D341Med (cell line): ENCODE data around the gene FHOD3.
"Not testable (repeated sequence)": the region's sequence is repeated elsewhere in the genome, so short reads cannot be mapped to it uniquely, and the experiment has no call there.

Experiments
- DNase-seq: peaks from one replicate; pipeline ENCODE4 v3.0.0; 2012; ENCODE audit warnings: low spot score

FHOD3 gene

DNA sequence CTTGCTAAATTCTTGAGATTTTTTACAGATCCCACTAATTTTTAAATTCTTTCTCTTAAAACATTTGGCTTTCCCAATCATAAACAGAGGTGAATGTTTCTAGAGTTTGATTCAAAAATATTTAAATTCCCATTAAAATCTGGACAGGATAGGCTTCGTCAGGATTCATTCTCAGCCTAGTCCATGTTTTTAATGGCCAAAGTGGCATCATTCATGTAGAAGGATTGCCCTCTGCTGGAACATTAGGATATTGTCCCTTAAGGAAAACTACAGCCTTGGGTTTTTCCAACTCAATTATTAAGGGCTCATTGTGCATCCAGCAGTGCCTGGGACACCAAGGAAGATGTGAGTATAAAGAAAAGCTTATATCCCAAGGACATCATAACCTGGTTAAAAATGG lies 459.6 kb downstream of the FHOD3 start:
- peak; percentile 72 for DNase-seq

DNA sequence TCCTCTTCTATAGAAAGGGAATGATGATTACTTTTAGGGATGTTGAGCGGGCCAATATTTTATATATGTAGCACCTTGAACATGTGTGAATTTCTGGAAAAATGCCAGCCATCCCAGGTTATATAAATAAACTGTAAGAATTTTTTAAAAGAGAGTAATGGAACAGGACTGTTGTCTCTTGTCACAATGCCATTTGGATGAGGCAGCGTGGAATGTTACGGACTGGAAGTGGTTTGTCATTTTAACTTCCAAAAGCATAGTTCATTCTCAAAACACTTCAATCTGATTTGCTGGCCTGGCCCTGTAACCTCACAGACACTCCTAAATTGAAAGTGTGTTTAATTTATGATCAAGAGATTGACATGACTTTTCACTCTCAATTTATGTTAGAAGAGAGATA lies 460.5 kb downstream of the FHOD3 start:
- no peak for DNase-seq

DNA sequence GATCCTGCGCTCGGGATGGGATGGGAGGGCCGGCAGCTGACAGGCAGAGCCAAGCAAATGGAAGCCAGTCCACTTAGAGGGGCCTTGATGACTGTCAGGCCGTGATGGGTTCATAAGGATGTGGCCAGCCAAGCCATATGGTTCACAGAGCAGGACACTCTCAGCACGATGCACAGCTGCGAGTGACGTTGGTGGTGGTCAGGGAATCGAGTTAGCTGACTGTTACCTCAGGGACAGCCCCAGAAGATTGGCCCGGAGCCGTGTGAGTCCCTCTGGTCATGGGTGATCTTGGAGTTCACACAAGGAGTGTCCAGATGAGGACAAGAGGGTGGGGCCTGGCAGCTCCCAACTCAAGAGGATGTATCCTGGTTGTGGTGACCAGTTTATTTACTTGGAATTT lies 461.1 kb downstream of the FHOD3 start:
- no peak for DNase-seq

DNA sequence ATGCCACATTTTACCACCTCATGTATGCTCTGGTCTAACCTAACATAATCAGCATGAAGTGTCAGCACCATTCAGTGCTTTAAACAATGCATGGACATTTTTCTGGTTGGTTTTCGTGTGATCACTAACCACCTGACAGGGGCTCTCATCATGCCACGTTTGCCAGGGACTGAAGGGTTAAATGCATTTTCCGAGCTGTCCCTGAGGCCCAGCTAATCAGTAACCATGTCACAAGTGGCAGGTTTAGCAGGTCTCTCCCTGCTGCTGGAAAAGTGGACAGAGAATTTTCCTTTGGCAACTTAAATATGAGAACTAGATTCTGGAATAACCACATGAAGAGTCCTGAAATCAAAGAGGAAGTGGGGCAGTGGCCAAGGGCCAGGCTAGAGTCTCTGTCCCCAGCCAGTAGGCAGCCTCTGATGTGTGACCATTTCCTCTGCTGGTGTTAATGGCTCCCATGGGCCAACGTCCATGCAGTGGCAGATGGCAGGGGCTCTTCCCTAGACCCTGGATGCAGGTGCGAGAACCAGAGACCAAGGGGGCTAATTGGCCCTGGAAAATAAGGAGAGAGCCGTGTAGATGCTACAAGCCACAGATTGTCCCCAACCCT lies 461.8 kb downstream of the FHOD3 start:
- DNase-seq, result no peak

DNA sequence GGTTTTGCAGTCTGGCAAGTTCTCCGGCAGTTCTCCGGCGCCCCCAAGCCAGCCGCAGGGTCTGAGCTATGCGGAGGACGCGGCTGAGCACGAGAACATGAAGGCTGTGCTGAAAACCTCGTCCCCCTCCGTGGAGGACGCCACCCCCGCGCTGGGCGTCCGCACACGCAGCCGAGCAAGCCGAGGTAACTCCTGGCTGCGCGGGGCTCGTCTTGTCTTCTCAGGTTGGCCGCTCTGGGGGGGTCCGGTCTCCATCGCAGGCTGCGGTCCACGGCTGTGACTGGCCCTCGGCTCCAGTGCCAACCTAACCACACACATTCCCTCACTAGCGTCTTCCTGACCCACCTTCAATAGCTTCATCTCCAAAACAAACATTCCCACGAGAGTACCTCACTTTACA lies 463.1 kb downstream of the FHOD3 start:
- no peak for DNase-seq

DNA sequence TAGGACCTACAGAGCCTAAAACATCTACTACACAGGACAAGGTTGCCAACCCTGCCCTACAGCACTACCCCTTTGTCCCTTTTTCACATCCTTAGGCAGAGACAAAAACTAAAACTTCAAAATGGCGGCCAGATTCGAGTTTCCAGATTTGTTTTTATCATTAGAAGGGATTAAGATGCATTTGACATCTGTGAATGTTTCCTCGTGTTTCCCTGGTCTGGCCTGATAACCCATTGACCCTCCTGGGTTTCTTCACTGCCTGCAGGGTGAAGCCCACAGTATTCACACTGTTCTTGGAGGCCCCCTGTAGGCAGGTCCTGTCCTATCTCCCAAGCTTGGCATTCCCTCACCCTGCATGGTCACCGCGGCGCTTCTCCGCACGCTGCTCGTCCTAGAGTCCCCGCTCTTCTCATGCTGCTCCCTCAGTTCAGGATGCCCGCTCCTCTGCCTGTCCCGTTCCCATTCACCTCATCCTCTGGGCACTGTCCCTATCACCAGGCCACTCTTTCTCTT lies 463.7 kb downstream of the FHOD3 start:
- no peak for DNase-seq

DNA sequence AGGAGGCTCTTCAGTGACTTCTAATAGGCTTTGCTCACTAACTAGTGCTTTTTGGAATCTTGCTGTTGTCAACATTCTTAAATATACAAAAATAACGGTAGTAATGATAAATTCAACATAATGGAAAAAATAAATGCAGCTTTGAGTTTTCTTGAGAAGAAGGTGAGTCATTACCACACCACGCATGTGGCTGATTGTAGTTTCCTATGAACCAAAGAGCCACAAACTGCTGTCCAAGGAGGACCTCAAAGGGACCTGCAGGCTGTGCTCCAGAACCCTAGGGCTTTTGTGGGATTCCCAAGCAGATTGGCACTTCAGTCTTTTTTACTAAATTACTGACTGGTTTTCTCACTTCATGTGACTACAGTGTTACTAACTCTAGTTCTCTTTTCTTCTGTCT lies 464.6 kb downstream of the FHOD3 start:
- DNase-seq, result no peak

DNA sequence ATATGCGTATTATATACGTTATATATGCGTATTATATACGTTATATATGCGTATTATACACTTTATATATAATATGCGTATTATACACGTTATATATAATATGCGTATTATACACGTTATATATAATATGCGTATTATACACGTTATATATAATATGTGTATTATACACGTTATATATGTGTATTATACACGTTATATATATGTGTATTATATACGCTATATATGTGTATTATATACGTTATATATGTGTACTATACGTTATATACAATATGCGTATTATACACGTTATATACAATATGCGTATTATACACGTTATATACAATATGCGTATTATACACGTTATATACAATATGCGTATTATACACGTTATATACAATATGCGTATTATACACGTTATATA lies 465.5 kb downstream of the FHOD3 start:
- DNase-seq, result not testable (repeated sequence)

DNA sequence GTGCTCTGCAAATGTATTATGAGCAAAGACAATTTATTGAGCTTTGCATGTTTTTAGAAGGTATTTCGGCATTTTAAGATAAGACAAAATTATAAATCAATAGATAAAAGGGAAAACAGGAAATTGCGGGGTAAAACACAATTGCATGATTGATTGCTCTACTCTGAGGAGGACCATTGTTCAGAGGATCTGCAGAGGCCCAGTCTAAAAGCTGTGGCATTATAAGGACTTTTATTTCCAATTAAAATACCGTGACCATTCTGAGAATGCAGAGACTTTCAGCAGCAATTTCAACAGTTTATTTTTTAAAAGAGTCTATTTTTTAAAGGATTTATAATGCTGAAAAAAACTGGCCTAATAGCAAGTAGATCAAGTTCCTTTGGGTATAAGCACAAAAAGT lies 469.3 kb downstream of the FHOD3 start:
- no peak for DNase-seq

DNA sequence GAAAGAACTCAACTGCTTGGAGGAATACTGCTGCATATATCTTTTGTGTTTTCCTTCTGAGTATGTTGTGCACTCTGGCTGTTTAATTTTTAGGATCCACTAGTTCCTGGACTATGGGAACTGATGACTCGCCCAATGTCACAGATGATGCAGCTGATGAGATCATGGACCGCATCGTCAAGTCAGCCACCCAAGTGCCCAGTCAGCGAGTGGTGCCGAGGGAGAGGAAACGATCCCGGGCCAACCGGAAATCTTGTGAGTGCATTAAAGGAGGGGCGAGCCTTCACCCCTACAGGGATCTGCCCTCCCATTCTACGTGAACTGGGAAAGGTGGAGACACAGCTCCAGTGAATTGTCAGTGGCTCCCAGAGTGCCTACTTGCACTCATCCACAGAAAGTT lies 471.7 kb downstream of the FHOD3 start:
- no peak for DNase-seq

DNA sequence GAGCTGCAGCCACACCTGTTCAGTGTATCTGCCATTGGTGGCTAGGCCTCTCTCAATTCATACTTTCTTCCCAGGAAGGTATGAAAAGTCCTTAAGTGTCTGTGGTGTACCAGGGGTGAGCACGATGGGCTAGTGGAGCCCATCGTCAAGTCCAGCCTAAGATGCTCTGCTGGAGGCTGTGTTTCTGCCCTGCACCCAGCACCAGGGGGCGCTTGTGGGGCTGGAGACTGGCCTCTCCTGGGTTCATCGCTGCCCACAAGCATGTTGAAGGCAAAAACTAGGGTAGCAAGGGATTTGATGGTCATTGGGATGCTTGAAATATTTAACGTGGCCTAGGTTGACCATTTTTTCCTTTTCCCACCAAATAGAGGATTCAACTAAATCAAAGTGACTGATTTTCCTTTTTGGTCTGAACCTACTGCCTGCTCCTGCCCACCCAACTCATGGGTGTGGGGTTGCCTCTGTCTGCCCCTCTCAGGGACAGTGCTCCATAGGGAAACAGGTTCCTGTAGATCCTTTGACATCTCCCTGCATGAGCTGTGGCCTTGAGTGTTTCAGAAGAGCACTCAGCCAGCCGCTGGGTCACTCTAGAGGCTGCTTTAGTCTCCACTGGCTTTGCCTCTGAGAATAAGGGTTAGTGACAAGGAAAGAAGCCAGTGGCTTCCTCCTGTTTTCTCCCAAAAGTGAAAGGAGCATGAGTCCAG lies 472.2 kb downstream of the FHOD3 start:
- peak; percentile 77 for DNase-seq

DNA sequence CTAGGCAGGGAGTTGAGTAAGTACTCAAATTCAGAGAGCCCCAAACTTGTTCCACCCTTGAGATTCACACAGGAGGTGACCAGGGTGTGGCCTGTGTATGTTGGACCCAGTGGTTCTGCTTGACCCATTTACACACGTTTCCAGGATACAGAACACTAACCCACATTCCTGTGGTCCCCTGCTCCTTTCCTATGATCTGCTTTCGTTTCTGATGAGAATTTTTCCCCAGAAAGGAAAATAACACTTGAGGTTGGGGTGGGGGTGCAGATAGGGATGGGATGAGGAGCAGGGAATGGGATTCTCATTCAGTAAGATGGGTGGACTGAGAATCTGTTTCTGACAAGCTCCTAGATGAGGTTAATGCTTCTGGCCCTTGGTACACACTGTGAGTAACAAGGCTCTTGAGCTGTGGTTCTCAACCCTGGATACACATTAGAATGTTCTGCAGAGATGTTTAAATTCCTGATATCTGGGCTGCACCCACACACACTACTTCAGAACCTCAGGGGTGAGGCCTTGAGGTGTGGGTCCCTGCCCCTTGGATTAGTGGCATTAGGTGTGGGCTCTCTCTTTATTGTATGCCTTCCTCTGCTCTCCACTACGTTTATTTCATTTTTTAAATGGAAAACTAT lies 472.9 kb downstream of the FHOD3 start:
- no peak for DNase-seq

DNA sequence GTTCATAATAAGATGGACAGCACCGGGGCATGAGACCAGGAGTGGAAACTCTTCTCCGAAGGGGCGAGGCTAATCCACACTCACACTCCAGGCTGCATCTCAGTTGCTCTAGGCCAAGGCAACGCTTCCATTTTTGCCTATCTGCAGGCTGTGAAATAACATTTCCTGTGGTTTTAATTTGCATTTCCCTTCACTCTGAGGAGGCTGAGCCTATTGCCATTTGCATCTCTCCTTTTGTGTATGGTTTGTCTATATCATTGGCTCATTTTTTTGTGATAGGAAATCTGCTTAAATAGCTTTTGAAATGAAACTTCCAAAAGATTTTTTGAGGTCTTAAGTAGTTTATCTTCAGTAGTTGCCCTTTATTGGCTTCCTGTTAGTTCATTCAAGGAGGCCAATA lies 473.7 kb downstream of the FHOD3 start:
- DNase-seq, result no peak

DNA sequence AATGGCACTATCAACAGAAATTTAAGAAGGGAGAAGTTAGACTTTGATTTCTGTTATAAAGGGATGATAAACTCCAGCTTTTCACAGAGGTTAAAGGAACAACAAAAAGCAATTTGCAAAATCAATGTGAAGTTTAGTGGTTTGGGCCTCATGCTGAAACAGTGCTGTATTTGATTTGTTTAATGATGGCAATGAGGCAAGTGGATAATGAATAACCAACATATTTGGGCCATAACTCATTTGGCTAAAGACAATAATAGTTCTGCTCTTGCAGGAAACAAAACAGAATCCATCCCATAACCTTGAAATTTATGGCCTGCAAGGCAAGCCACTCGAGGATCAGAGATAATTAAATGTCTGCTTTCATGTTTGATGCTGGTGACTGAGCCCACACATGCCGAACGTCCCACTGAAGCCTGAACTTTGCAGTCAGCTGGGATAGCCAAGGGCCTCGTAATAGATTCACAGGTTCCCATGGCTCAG lies 474.8 kb downstream of the FHOD3 start:
- DNase-seq, result no peak

DNA sequence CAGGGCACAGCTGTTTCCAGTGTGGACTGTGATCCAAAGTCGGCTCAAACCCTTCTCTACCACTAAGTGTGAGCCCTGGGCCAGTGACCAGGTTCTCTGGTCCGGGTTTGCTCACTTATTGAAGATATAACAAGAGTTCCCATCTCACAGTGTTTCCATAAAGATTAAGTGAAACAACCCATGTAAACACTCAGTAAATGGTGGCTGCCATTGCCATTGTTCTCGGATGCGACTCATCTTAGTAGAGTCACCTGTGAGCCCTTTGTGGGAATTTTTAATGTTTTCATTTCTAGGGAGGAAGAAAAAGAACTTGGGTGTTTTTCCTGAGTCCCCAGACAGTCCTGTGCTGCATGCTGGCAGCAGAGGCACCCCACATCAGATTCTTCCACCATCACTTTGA lies 477.9 kb downstream of the FHOD3 start:
- no peak for DNase-seq

DNA sequence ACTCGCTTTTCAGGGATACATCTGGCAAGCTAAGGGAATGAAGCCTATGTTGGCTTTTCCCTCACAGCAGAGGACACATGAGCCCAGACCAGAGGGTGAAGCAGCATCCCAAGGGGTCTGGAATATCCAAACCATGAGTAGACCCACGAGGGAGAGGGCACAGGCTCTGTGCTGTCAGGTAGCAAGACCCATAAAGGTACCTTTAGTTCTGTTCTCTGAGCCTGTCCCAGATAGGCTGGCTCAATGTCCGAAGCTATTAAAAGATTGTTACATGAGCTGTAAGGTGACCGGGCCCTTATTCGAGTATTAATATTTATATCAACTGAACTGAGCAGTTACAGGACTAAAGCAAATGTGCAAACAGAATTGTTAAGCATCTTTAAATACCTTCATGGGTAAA lies 479.1 kb downstream of the FHOD3 start:
- no peak for DNase-seq

DNA sequence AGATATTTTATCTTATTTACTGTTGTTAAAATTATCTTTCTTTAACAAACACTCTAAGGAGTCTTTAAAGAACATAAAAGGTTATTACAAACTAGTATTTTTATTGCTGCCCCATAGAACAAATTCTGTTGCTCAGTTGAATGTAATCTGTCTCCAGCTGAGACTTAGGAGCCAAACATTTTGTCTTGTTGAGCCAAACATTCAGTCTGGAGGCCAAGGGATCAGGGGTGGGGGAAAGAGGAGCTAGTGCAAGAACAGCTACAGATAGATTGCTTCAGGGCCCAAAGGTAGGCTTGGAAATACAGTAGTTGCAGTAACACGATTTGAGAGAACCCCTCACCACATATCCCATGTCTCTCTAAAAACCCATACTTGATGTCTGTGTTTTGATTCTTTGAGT lies 480.1 kb downstream of the FHOD3 start:
- DNase-seq, result no peak

DNA sequence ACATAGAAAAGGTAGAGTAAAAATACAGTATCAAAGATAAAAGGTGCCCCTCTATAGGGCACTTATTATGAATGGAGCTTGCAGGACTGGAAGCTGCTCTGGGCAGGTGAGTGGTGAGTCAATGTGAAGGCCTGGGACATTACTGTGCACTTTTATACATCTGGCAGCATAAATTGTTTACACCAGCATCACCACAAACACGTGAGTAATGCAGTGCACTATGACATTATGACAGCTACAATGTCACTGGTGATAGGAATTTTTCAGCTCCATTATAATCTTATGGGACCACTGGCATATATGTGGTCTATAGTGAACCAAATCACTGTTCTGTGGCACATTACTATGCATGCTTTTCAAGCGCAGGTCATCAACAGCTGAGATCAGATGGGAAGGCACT lies 483.2 kb downstream of the FHOD3 start:
- DNase-seq, result no peak

DNA sequence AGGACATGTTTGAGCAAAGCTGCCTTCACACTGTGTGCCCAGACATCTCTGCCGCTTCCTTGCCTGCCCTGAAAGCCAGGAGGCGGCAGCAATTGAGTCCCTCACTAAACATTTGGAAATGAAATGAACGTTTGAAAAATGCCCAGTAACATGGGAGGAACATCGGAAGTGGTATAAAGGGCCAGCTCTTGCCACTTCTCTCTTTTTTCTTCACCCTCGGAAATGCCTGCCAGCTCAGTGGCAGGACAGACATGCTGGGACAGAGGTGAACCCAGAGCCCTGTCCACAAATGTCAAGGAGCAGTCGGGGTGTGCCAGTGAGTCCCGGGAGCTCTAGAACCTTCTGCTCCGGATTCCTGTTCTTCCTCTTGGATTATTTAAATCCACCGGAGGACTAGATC lies 485.2 kb downstream of the FHOD3 start:
- no peak for DNase-seq

DNA sequence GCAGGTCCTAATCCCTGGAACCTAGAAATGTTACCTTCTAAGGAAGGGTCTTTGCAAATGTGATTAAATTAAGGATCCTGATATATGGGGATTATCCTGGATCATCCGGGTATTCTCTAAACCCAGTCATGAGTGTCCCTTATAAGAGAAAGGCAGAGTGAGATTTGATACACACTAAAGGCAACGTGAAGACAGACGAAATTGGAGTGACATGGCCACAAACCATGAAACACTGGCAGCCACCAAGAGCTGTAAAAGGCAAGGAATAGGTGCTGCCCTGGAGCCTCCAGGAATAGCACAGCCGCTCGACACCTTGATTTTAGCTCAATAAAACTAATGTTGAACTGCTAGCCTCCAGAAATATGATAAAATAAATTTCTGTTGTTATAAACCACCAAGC lies 486.3 kb downstream of the FHOD3 start:
- no peak for DNase-seq

DNA sequence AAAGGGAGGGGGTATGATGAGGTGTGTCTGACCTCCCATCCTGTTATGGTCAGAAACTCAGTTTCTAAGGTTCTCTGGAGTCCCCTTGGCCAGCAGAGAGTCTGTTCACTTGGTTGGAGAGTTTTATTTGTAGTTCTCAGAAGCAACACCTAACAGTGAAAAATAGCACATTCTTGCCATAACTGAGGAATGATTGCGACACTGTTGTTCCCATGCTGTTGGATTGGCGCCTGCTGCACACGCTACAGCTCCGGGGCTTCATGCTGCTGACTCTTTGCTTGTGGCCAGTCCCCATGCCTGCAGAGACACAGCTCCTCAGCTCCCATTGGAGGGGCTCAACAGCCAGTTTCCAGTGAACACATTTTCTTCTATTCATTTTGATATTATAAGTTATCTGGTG lies 489.2 kb downstream of the FHOD3 start:
- no peak for DNase-seq

DNA sequence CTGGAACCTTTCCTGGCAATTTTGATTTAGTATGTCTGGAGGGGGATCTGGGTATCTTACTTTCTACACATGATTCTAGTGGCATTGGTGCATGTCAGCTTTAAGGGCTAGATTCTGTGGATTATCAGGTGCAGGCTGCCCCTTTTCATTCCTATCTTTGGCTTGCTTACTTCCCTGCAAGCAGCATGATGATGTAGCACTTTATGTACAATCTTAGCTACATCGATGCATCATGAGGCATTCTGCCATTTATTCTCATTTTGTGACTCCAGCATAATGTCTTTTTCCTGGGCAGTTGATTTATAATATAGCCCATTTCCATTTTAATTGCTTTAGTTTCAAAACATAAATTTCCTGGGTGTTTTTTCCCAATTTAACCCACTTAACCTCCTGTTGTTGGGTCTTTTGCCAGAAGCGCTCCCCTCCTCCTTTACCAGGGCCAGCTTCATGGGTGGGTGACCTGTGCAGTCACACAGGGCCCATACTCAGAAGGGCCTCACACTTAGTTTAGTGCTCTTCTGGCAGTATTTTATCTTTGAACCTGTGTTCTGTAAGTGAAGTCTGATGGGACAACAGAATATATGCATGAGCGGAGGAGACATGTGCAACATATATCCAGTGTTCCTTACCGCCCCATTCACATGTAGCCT lies 495.2 kb downstream of the FHOD3 start:
- no peak for DNase-seq
